GM21529 (cell line): ENCODE data around the gene DLGAP1.
"Not testable (repeated sequence)": the region's sequence is repeated elsewhere in the genome, so short reads cannot be mapped to it uniquely, and the experiment has no call there.

Experiments
- ATAC-seq: cut with Tn5 transposase; IDR thresholded peaks from one replicate; pipeline ENCODE4 v1.9.1; 2021; ENCODE audit not compliant: unreplicated experiment

Gene DLGAP1

DNA sequence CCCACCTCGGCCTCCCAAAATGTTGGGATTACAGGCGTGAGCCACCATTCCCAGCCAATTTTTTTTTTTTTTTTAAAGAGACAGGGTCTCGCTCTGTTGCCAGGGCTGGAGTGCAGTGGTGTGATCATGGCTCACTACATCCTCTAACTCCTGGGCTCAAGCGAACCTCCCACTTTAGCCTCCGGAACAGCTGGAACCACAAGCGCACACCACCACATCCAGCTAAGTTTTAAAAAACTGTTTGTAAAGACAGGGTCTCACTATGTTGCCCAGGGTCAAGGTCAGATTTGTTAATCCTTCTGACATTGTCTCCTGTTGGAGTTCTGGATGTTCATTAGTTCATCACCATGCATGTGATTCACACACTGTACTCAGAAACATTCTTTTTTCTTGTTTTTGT lies 855.2 kb downstream of the DLGAP1 start:
- no peak for ATAC-seq

DNA sequence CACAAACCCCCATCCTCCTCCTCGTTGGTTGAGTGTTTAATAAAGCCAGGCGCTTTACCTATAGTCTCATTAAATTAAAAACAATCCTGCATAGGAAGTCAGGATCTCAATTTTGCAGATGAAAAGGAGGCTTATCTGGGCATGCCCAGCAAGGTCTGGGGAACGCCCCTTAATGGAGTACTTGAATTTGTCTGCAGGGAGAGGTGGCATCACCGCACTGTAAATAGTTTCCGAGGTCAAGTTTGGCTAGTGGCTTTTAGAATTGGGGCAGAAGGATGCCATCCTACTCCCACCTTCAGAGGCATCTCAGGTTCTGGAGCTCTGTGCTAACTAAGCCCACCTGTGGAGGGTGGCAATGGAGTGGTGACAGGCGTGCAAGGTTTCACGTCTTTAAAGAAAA lies 855.9 kb downstream of the DLGAP1 start:
- no peak for ATAC-seq

DNA sequence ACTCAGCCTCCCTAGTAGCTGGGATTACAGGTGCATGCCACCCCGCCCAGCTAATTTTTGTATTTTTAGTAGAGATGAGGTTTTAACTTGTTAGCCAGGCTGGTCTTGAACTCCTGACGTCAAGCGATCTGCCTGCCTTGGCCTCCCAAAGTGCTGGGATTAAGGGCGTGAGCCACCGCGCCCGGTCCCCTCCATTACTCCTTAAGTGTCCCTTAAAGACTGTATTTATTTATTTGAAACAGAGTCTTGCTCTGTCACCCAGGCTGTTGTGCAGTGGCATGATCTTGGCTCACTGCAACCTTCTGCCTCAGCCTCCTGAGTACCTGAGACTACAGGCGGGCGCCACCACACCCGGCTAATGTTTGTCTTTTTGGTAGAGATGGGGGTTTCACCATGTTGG lies 856.5 kb downstream of the DLGAP1 start:
- ATAC-seq: no peak

DNA sequence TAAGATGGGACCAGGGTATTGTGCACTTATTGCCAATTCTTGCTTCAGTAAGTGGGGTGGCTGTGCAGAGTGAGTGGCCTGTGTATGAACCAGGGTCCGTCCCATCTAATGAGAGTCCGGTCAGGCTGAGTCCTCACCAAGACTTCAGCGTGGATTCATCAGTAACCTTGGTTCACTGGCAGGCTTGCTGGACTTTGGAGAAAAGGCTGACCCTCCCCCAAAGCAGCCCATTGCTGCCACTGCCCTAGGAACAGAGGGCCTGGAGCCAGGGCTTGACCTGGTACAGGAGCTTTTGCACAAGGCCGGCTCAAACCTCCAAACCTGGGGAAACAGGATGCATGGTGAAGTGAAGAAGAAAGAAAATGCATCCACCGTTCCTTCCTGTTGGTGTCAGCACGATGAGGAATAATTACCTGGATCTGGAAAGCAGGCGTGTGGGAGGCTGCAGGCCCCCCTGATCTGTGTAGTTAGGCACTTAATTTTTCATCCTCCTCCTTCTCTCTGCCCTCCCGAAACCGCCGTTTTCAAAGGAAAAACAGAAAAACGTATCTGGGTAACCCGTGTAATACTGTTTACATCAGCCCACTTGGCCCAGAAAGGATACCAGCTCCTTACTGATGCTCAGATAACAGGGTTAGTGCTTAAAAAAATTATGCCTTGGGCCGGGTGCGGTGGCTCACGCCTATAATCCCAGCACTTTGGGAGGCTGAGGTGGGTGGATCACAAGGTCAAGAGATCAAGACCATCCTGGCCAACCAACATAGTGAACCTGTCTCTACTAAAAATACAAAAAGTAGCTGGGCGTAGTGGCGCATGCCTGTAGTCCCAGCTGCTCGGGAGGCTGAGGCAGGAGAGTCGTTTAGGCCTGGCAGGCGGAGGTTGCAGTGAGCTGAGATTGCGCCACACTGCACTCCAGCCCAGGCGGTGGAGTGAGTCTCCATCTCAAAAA lies 857.4 kb downstream of the DLGAP1 start:
- ATAC-seq: no peak

DNA sequence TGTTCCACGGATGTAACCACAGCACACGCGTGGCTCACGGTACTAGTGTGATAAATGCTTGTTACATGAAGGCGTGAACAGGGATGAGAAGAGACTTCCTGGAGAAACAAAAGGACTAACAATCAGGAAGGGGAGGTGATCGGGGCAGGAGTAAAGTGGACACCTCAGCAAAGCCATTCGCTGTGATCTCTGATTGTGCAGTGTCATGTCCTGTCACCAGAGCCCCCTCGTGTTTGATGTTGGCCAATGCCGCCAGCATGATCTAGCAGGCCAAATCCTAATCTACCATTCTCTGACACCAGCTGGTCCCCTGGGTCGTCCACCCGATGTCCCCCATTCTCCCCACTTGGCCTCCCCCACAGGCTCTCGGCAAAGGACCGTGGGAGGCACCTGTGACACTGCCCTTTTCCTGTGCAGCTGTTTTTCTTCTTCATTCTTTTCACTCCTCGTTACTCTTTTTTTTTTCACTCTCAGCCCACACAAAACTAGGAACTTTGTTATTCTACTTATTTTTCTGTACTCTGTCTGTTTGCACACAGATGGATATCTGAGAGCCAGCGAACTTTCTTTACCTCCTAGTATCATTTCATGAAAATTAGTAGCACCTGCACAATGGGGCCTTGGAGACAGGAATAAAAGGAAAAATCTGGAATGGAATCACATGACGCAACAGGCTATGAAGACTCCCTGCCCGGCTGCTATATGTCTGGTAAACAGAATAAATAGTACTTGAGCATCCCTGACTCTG lies 858.3 kb downstream of the DLGAP1 start:
- peak; percentile 28 for ATAC-seq

DNA sequence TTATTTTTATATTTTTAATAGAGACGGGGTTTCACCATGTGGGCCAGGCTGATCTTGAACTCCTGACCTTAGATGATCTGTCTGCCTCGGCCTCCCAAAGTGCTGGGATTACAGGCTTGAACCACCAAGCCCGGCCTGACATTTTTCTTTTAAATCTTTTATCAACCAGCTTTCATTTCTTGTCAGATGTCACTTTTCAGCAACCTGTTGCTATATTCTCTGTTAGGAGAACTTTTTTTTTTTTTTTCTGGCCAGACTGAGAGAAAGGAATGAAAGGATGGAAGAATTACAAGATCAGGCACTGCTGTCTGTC lies 858.8 kb downstream of the DLGAP1 start:
- ATAC-seq: no peak

DNA sequence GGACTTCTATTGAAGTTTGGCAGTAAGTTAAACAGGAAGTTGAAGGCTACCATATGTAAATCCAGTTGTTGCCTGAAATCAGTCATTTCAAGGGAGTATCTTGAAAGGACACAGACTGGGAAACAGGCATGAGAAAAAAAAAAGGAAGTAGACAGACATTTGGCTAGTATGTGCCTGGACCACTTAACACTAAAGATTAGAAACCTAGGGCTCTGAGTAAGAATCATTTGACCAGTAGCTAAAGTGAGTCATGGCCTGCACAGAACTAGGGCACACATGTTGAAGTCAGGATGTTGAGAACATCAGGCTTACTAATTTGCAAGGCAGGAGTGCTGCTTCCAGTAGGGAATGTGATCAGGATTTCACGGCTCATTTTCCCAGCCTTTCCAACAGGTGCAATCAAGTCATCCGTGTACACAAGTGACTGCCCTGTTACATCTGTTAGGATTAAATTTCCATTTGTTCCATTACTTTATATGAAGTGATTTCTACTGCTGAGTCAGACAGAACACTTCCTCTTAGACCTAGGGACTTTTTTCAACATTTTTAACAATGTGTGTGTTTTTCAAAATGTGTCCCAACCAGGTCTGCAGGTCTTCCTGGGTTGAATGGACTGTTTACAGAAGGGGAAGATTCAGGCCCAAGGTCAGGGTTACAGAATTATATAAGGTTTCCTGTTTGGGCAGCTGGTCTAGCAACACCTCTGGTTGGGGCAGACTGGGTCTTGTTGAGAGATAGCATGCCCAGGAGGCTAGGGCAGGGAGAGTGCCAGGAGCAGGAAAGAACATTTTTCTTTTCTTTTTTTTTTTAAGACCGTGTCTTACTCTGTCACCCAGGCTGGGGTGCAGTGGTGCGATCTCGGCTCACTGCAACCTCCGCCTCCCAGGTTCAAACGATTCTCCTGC lies 859.5 kb downstream of the DLGAP1 start:
- ATAC-seq: peak; percentile 60

DNA sequence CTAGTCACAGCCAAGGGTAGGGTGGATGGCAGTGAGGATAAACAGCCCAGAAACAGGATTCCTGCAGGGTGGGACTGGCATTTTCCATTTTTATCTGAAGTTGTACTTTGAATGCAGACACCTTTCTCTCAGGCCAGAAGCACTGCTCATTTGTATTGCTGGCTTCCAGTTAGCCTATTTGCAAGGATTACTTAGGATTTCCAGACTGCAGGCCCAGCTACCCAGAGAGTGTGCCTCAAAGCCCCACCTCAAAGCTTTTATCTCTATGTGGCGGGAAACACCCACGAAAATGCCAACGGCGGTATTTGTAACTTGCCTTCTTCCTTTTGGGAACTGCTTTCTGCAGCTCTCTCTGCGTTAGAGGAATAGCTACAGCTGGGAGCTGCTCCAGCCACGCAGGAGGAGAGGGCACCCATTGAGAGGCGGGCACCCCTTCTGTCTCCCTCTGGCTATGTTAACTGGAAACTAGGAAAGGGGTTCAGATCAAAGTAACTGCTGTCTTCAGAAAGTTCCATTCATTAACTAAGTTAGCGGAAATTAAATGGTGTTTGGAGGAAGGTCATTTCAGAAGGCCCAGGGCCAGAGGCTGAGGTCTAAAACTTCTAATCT lies 860.2 kb downstream of the DLGAP1 start:
- ATAC-seq: peak; percentile 1

DNA sequence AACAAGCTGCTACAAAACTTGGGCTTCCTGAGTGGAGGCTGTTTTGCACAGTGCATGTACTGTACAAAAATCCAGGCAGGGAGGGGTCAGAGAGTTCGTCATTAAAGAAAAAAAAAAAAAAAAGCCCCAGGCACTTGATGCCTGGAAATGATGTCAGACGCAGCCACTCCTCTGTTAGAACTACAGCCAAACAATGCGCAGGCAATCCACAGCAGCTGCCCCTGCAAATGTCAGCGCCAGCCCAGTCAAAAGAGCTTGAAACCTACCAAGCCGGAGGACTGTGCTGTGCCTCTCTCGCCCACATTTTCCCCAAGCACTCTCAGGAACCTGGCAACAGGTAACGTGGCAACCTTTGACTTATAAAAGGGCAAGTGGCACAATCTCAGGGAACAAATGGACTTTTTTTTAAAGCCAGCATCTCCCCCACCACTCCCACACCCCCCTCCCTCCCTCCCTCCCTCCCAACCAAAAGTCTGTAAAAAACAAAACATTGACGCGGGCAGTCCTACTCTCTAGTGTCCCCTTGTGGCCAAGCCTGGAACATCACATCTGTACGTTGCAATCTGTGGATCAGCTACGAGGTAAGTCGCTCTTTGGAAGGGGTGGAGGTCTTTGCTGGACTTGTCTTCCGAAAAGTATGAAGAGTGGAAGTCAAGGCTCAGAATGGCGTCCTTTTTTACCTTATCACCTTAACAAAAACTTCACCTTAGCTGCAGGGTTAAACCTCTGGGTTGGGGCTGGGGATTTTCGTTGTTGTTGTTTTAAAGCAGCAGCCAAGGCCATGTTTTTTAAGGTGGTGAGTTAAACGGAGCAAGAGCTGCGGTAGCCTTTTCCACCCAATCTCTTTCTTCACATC lies 861.0 kb downstream of the DLGAP1 start:
- ATAC-seq: peak; percentile 53

DNA sequence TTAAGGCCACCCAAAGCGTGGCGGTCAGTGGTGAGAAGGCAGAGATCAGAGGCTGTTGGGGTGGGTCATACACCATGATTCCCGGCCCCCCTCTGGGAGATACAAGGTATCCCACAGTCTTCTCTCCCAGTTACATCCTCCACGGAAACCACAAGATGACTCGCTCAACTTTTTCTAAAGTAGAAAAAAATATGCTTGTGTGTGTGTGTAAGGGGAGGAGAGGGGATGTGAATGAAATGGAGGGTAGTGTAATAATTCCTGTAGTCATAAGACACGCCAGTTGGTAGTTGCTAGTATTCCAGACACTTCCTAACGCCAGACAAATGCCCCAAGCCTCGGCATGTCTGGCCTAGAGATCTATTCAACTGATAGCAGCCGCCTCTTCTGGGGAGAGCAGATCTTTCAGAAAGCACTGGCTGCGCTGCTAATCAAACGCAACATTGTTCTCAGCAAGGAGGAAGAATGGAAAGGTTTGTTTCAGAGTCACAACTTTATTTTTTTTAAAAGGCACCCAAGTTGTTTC lies 861.7 kb downstream of the DLGAP1 start:
- peak; percentile 2 for ATAC-seq

DNA sequence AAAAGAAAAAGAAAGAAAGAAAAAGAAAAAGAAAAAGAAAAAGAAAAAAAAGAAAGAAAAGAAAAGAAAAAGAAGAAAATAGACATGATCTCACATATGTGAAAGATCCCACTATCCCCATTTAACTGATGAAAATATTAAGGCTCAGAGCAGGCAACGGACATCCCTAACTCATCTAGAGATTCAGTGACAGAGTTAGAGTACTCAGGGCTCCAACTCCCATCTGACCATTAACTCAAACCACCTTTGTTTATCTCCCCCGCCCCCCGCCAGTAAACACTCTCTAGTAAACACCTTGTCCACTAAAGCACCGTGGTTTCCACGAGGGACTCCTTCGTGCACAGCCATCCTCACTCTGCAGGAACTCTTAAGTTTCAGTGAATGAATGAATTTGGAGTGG lies 862.2 kb downstream of the DLGAP1 start:
- no peak for ATAC-seq

DNA sequence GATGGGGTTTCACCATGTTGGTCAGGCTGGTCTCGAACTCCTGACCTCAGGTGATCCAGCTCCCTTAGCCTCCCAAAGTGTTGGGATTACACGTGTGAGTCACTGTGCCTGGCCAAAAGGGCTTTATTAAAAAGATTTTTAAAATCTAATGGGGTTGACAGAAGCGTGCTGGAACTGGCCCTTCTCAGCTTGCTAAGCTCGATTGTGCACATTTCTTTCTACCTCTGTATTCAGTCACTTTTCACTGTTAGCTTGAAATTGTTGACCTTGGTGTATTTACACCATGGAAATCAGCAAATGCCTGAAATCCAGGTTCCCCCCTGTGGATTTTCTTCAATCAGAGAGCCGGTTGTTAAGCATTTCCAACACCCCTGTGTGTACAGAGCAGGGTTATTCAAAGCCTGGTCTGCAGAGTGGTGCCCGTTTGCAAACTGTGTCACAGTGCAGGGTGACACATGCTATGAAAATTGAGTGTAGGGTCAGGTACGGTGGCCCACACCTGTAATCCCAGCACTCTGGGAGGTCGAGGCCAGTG lies 864.9 kb downstream of the DLGAP1 start:
- no peak for ATAC-seq

DNA sequence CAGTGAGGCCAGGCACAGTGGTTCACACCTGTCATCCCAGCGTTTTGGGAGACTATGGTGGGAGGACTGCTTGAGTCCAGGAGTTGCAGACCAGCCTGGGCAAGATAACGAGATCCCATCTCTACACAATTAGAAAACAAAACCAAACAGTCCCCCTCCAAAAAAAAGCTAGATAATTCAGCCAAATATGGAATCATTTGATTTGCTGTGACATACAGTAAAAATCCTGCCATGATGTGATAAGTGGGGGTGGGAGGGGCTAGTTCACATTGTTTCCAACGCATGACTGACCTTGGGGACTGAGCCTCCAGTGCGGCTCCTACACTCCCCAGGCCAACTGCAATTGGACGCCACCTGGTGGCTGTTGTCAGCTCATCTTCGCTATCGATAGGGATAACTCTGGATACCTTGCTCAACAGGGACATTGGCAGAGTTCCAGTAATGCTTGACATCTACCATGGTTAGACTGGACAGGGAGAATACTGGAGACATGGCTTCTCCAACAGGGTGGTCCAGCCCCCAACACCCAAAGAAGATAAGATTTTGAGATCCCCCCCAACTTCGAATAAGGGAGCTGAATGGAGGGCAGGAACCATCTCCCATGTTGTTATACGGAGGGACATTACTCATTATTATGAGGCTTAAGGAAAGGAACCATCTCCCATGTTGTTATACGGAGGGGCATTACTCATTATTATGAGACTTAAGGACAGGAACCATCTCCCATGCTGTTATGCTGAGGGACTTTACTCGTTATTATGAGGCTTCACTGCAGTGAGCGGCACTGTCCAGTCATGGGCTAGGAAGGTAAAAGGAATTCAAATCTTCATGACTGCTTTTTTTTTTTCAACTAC lies 869.2 kb downstream of the DLGAP1 start:
- ATAC-seq: peak; percentile 1

DNA sequence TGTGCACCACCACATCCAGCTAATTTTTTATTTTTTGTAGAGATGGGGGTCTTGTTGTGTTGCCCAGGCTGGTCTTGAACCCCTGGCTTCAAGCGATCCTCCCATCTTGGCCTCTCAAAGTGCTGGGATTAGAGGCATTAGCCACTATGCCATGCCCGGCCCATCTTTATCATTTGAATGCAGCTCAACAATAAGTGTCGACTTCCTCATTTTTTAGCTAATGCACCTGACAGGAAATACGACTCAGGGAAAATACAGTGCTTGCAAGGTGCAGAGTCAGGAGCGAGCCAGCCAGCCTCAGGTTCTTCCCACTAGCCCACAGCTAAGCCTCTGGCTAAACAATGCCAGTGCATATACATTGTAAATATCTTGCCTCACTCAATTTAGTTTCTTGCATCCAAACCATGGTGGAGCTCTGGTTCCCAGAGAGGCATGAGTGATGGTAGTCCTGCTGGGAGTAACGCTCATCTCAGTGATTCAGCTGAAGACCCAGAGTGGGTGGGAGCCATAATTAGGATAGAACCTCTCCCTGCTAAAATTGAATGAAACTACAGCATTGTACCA lies 870.1 kb downstream of the DLGAP1 start:
- no peak for ATAC-seq

DNA sequence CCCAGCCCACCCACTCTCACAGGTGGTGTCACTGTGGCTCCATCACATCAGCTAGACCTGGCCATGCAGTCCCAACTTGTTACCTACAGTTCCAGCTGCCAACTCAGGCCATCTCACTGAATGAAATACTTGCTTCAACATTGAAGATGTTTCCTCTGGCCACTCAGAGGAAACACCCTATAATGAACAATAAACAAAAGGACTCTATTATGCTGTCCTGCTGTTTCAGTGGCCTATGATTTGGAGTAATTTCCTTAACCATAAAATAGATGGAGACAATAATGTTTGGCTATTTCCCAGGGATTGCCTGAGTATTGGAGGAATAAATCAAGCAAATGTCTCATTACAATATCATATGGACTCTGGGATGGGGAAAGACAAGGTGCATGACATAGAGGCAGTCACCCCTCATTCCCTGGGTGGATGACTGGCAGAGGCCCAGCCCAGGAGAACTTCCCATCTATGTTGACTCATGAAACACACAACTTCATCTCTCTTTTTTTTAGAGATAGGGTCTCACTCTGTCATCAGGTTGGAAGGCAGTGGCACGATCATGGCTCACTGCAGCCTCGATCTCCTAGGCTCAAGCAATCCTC lies 870.7 kb downstream of the DLGAP1 start:
- ATAC-seq: no peak

DNA sequence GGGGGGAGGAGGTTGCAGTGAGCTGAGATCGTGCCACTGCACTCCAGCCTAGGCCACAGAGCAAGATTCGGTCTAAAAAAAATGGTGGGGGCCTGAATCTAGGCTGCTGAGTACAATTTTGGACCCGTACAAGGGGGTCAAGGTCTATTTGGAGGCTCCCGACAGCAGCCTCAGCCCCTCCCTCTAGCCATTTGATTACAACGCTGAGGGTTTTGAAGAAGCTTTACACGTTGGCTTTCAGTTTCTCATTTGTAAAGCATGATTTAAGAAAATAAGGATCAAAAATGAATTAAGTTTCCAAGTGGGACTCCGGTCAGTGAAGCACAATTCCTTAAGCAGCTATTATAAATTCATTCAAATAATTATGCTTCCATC lies 871.2 kb downstream of the DLGAP1 start:
- no peak for ATAC-seq

DNA sequence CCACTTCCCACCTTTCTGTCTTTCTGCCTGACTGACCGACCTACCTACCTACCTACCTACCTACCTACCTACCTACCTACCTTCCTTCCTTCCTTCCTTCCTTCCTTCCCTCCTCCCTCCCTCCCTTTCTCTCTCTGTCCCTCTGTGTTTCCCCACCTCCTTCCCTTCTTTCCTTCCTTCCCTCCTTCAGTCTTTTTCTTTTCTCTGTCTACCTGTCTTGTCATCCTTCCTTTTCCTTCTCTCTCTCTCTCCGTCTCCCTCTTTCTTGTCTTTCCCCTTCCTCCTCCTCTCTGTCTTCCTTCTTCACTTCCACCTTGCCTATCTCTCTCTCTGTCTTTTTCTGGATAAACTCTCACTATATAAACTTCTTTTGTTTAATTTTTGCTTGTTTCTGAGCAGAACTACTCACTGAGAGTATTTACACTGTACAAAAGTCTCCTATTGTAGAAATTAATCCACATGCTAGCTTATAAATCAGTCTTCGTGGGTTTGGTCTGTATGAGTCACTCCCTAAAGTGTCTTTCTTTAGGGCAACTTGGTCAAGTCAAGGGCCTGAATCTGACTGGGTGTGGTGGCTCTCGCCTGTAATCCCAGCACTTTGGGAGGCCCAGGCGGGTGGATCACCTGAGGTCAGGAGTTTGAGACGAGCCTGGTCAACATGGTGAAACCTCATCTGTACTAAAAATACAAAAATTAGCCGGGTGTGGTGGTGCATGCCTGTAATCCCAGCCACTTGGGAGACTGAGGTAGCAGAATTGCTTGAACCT lies 871.8 kb downstream of the DLGAP1 start:
- ATAC-seq: not testable (repeated sequence)
